ENCODE measurements around the gene ALX3.

DNA sequence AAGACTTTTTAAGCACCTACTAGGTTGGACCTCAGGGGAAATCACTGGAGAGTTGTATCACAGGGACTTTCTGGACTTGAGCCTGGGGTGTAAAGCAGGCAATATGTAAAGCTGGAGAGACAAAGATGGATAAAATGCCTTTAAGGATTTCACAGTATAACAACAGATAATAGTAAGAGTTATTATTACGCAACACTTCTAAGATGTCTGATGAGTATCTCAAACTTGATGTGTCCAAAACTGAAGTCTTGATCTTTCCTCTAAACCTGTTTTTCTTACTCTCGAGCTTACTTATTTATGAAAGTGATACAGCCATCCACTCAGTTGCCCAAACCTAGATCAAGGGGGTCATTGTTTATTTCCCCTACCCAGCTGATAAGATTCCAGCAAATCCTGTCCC lies 38.1 kb downstream of the ALX3 start:
- no peak for TF ChIP-seq POLR2A (IDR thresholded peaks at IDR 0.05)
- TF ChIP-seq, protein P1, sequence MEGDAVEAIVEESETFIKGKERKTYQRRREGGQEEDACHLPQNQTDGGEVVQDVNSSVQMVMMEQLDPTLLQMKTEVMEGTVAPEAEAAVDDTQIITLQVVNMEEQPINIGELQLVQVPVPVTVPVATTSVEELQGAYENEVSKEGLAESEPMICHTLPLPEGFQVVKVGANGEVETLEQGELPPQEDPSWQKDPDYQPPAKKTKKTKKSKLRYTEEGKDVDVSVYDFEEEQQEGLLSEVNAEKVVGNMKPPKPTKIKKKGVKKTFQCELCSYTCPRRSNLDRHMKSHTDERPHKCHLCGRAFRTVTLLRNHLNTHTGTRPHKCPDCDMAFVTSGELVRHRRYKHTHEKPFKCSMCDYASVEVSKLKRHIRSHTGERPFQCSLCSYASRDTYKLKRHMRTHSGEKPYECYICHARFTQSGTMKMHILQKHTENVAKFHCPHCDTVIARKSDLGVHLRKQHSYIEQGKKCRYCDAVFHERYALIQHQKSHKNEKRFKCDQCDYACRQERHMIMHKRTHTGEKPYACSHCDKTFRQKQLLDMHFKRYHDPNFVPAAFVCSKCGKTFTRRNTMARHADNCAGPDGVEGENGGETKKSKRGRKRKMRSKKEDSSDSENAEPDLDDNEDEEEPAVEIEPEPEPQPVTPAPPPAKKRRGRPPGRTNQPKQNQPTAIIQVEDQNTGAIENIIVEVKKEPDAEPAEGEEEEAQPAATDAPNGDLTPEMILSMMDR (IDR thresholded peaks at IDR 0.05 in 8 of 11, conservative IDR thresholded peaks at IDR 0.05 in 3 of 11) = no peak

All from spleen (tissue), 7 donors.